HEK293 (cell line): ENCODE results near the gene GSTM4.
A peak's percentile ranks its signal among the peaks of the same experiment; 100 is the strongest.

Experiments used
- CTCF ChIA-PET: fragments of 350-600 bp; formaldehyde crosslinking; extraction: SDS; loops from one replicate; lab custom pipeline; 2021; ENCODE audit warnings: antibody characterized with exemption; lab: Yijun Ruan, JAX
- POLR2A ChIA-PET: fragments of 300-600 bp; formaldehyde crosslinking; extraction: SDS; loops from one replicate; lab custom pipeline; 2020; ENCODE audit warnings: antibody characterized with exemption, inconsistent platforms; lab: Yijun Ruan, JAX
- H3K27ac ChIP-seq: fragments of 200-500 bp; sonication (Bioruptor generic); 2 replicates; pipeline ENCODE4 v1.5.1; 2014; ENCODE audit warnings: low read depth, low read length, control low read depth, inconsistent platforms; ENCODE audit errors: extremely low read depth
- H3K36me3 ChIP-seq, 2 experiments: fragments of 200-500 bp in 1 of 2; sonication (Bioruptor generic) in 1 of 2; 1 replicate in 1 of 2; 2 replicates in 1 of 2; pipeline ENCODE4 v1.5.1; 2014 to 2017; ENCODE audit warnings: inconsistent platforms in 2 of 2, low read length in 2 of 2; ENCODE audit not compliant: control insufficient read depth in 2 of 2, insufficient read depth in 1 of 2
- H3K4me1 ChIP-seq: fragments of 200-500 bp; sonication (Bioruptor generic); 2 replicates; pipeline ENCODE4 v1.5.1; 2014; ENCODE audit warnings: mild to moderate bottlenecking, low read length, inconsistent platforms; ENCODE audit not compliant: control insufficient read depth, insufficient read depth
- H3K4me3 ChIP-seq: 2 replicates; pipeline ENCODE4 v1.5.1; 2011; ENCODE audit warnings: low read depth, mild to moderate bottlenecking, control low read depth, low read length, moderate library complexity
- H3K9me3 ChIP-seq: fragments of 200-500 bp; sonication (Bioruptor generic); 2 replicates; pipeline ENCODE4 v1.5.1; 2014; ENCODE audit warnings: low read depth, low read length, inconsistent platforms; ENCODE audit not compliant: control insufficient read depth, insufficient read depth
- GLIS1 ChIP-seq: fragments of 450-650 bp; formaldehyde crosslinking; IDR thresholded peaks from 2 replicates; pipeline ENCODE4 v1.5.1; 2016; ENCODE audit warnings: missing biosample characterization, missing genetic modification characterization
- PRDM10 ChIP-seq: fragments of 450-650 bp; formaldehyde crosslinking; IDR thresholded peaks from 2 replicates; pipeline ENCODE4 v1.5.1; 2016; ENCODE audit warnings: missing biosample characterization, missing genetic modification characterization
- RBAK ChIP-seq: fragments of 450-650 bp; formaldehyde crosslinking; IDR thresholded peaks from 2 replicates; pipeline ENCODE4 v1.5.1; 2016; ENCODE audit warnings: missing biosample characterization, missing genetic modification characterization
- SCRT2 ChIP-seq: fragments of 450-650 bp; formaldehyde crosslinking; IDR thresholded peaks from 2 replicates; pipeline ENCODE4 v1.5.1; 2016; ENCODE audit warnings: missing biosample characterization, missing genetic modification characterization
- SP2 ChIP-seq: fragments of 450-650 bp; formaldehyde crosslinking; IDR thresholded peaks from 2 replicates; pipeline ENCODE4 v1.5.1; 2016; ENCODE audit warnings: missing biosample characterization, missing genetic modification characterization
- ZBTB11 ChIP-seq: fragments of 450-650 bp; formaldehyde crosslinking; conservative IDR thresholded peaks from 2 replicates; pipeline ENCODE4 v1.5.1; 2016; ENCODE audit warnings: low read depth, missing biosample characterization, missing genetic modification characterization
- ZBTB17 ChIP-seq: fragments of 450-650 bp; formaldehyde crosslinking; IDR thresholded peaks from 2 replicates; pipeline ENCODE4 v1.5.1; 2016; ENCODE audit warnings: missing biosample characterization, missing genetic modification characterization
- ZBTB26 ChIP-seq: fragments of 450-650 bp; formaldehyde crosslinking; optimal IDR thresholded peaks from 2 replicates; pipeline ENCODE3; 2016; ENCODE audit warnings: missing biosample characterization, mild to moderate bottlenecking, missing genetic modification characterization
- ZNF112 ChIP-seq: fragments of 450-650 bp; formaldehyde crosslinking; IDR thresholded peaks from 2 replicates; pipeline ENCODE4 v1.5.0; 2017; ENCODE audit warnings: missing biosample characterization, missing genetic modification characterization
- ZNF132 ChIP-seq: fragments of 450-650 bp; formaldehyde crosslinking; IDR thresholded peaks from 2 replicates; pipeline ENCODE4 v1.5.1; 2017; ENCODE audit warnings: missing biosample characterization, missing genetic modification characterization, borderline replicate concordance
- ZNF19 ChIP-seq: fragments of 450-650 bp; formaldehyde crosslinking; IDR thresholded peaks from 2 replicates; pipeline ENCODE4; 2016; ENCODE audit warnings: missing biosample characterization, missing genetic modification characterization, low read depth
- ZNF248 ChIP-seq: fragments of 450-650 bp; formaldehyde crosslinking; IDR thresholded peaks from 2 replicates; pipeline ENCODE4 v1.5.1; 2017; ENCODE audit warnings: missing biosample characterization, missing genetic modification characterization
- ZNF324 ChIP-seq: fragments of 450-650 bp; formaldehyde crosslinking; IDR thresholded peaks from 2 replicates; pipeline ENCODE4 v1.5.1; 2016; ENCODE audit warnings: missing biosample characterization, missing genetic modification characterization
- ZNF335 ChIP-seq: fragments of 450-650 bp; formaldehyde crosslinking; conservative IDR thresholded peaks from 2 replicates; pipeline ENCODE4 v1.5.1; 2016; ENCODE audit warnings: missing biosample characterization, missing genetic modification characterization
- ZNF37A ChIP-seq: fragments of 450-650 bp; IDR thresholded peaks from 2 replicates; pipeline ENCODE4 v1.5.1; 2018; ENCODE audit warnings: missing biosample characterization, missing genetic modification characterization
- ZNF473 ChIP-seq: fragments of 450-650 bp; formaldehyde crosslinking; IDR thresholded peaks from 2 replicates; pipeline ENCODE4 v1.5.1; 2017; ENCODE audit warnings: missing biosample characterization, missing genetic modification characterization
- ZNF48 ChIP-seq: fragments of 450-650 bp; formaldehyde crosslinking; IDR thresholded peaks from 2 replicates; pipeline ENCODE4 v1.5.1; 2016; ENCODE audit warnings: missing biosample characterization, missing genetic modification characterization
- ZNF510 ChIP-seq: fragments of 450-650 bp; formaldehyde crosslinking; IDR thresholded peaks from 2 replicates; pipeline ENCODE4 v1.5.1; 2018; ENCODE audit warnings: mild to moderate bottlenecking, missing genetic modification characterization, missing biosample characterization; ENCODE audit not compliant: insufficient replicate concordance
- ZNF530 ChIP-seq: fragments of 450-650 bp; formaldehyde crosslinking; IDR thresholded peaks from 2 replicates; pipeline ENCODE4 v1.5.1; 2016; ENCODE audit warnings: low read depth, missing biosample characterization, missing genetic modification characterization
- ZNF544 ChIP-seq: fragments of 450-650 bp; formaldehyde crosslinking; IDR thresholded peaks from 2 replicates; pipeline ENCODE4 v1.5.0; 2017; ENCODE audit warnings: missing biosample characterization, missing genetic modification characterization
- ZNF610 ChIP-seq: fragments of 450-650 bp; formaldehyde crosslinking; IDR thresholded peaks from 2 replicates; pipeline ENCODE4 v1.5.1; 2016; ENCODE audit warnings: missing biosample characterization, missing genetic modification characterization, borderline replicate concordance
- ZNF654 ChIP-seq: fragments of 450-650 bp; formaldehyde crosslinking; IDR thresholded peaks from 2 replicates; pipeline ENCODE4 v1.5.1; 2016; ENCODE audit warnings: low read depth, missing biosample characterization, missing genetic modification characterization
- ZSCAN5A ChIP-seq: fragments of 450-650 bp; formaldehyde crosslinking; IDR thresholded peaks from 2 replicates; pipeline ENCODE4 v1.5.1; 2016; ENCODE audit warnings: missing biosample characterization, missing genetic modification characterization

Gene GSTM4

GRCh38 chr1:109618661-109619575, 37.0 kb upstream of the GSTM4 start (continued):
- TF ChIP-seq ZBTB11 (peak; percentile 83), ZBTB17 (0 out of 2 replicates have a peak, but pooled peaks have one; percentile 1), GLIS1 (tag by site-specific recombination) (peak; percentile 31), PRDM10 (peak; percentile 79)
- TF ChIP-seq, all 188 proteins: peak for 11

- Histone ChIP-seq H3K27ac (peak within 1 kb of the TSS; percentile 78), H3K4me3 (peak within 1 kb of the TSS; percentile 73), H3K9me3 (no peaks in the 10 kb centered on the region), H3K4me1 (peaks cover 4% of the 10 kb centered on the region; the same call in 1 of the 2 replicates), H3K36me3 (no peaks in the 10 kb centered on the region)
- ChIA-PET CTCF (interaction anchor here (0.6 to 2.0 kb wide), 11 partner anchors 11 to 456 kb away, joined by 3 to 18 read pairs (median 3); partner anchors contain the start of genes AHCYL1 and GNAI3), POLR2A (interaction anchor here (0.5 to 2.4 kb wide), 6 partner anchors 8 to 156 kb away, joined by 3 to 29 read pairs (median 3); partner anchors contain the start of gene GNAI3)
- TF ChIP-seq ZNF19 (no peak), ZNF544 (tag by site-specific recombination) (no peak), ZNF510 (tag by site-specific recombination) (no peak), ZNF132 (tag by site-specific recombination) (no peak), ZNF248 (tag by site-specific recombination) (no peak), ZNF473 (tag by site-specific recombination) (no peak), ZNF610 (tag by site-specific recombination) (no peak), ZNF335 (tag by site-specific recombination) (peak; percentile 97), ZNF37A (no peak), SP2 (tag by site-specific recombination) (peak; percentile 81), ZNF48 (tag by site-specific recombination) (no peak), ZNF324 (tag by site-specific recombination) (no peak; the same call in 1 of the 2 replicates), ZNF530 (no peak), RBAK (tag by site-specific recombination) (no peak), ZBTB26 (tag by site-specific recombination) (no peak), SCRT2 (tag by site-specific recombination) (peak; percentile 99), ZNF112 (tag by site-specific recombination) (no peak), ZSCAN5A (0 out of 2 replicates have a peak, but pooled peaks have one; percentile 28), ZNF654 (tag by site-specific recombination) (no peak)
These were observed 36.1 kb upstream of the GSTM4 start, which contains the start of the genes AMPD2 and GNAT2 for GRCh38 chr1:109619576-109620400. AMPD2 (plus strand) TSS chr1:109619837; CDS start chr1:109621176, 1,339 bp downstream. GNAT2 (minus strand) TSS chr1:109619616; CDS start chr1:109612870, 6,746 bp downstream.
